Fibroblast of skin of abdomen (primary cell): ENCODE measurements around the gene PRELP.

Experiments
- DNase-seq: peaks from one replicate; pipeline ENCODE4 v3.0.0-alpha.2; 2013

Gene PRELP

DNA sequence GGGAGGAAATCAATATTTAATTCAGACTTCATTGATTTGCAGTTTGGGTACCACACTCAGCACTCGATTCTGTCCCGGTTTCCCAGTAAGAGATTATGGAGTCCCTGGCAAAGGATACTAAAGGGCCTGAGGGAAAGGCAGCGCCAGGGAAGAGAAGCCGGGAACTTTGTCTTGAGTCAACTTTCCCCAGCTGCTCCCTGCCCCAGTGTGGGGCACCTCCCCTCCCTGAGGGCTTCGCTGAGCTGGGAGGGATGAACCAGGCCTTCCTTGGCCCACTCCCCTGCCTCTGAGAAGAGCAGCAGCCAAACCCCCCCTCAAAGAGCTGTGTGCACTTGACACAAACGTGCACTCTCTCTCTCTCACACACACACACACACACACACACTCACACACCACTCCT is 51.0 kb downstream of the PRELP start:
- no peak for DNase-seq

DNA sequence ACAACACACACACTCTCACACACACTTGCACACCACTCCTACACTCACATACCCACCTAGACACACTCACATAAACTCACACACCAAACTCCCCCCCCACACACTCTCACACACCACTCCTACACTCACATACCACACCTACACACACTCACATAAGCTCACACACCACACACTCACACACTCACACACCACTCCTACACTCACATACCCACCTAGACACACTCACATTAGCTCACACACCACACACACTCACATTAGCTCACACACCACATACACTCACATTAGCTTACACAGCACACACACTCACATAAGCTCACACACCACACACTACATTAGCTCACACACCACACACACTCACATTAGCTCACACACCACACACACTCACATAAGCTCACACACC is 51.4 kb downstream of the PRELP start:
- DNase-seq: no peak

DNA sequence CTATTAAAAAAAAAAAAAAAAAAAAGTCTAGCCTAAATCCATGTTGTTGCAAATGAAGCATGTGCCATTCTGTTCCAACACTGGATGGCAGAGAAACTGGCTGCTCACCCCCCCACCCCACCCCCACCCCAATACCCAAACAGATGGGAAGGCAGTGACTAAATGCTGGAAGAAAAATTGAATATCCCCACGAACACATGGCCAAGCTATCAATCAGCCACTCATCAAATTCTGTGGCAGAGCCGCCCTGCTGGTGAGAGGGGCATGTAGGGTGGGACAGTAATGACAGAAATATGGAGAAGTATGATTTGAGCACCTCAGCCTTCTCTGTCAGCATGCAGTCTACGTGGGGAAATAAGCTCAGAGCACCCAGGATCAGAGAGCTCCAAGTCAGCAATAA is 52.5 kb downstream of the PRELP start:
- DNase-seq: no peak

DNA sequence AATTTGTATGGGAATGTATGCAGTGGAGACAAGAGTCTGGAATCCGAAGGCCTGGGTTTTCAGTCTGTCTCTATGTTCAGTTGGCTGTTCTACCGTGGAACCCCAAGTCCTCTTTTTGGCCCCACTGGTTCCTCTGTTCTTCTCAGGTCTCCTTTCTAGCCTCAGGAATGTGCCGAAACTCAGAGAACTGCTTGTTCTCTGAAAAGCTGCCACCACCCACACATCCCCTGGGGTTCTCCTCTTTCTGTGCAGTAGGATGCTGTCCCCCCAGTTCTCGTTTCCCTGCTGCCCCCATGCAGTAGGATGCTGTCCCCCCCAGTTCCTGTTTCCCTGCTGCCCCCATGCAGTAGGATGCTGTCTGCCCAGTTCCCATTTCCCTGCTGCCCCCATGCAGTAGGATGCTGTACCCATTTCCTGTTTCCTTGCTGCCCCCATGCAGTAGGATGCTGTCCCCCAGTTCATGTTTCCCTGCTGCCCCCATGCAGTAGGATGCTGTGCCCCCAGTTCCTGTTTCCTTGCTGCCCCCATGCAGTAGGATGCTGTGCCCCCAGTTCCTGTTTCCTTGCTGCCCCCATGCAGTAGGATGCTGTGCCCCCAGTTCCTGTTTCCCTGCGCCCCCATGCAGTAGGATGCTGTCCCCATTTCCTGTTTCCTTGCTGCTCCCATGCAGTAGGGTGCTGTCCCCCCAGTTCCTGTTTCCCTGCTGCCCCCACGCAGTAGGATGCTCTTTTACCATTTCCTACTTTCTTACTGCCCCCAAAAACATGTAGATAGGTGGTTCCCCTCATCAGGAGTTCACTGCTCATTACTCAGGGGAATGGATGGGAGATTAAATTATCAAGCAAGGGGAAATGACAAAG is 53.6 kb downstream of the PRELP start:
- DNase-seq: no peak

DNA sequence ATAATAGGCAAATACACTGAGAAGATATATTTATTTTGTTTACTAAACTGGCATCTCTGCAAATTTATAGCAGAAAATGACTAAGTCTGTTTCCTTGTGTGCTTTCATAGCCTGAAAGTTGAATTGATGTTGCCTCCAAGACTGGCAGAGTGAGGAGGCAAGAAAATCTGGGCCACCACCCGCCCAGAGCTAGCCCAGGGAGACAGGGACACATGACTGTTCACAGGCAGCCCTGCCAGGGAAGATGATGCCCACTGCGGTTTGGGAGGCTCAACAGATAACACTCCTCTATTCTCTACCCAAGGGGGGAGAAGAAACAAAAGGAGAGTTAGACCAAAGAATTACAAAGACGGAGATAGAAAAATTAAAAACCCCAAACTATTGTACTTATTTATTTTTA is 55.5 kb downstream of the PRELP start:
- DNase-seq: no peak

DNA sequence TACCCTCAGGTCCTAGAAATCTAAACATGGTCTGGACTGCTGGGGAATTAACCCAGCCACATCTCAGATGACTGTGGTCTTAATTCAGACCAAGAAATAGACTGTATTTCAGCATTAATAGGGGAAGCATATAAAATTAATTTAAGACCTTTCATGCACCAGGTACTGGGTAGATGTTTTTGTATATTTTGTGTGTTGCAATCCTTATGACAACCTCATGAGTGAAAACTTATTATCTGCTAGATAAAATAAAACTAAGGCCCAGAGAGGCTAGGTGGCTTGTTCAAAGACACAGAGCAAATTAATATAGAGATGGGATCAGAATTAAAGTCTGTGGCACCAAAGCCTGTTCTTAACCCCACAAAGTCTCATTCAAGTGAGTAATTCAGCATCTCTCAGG is 58.4 kb downstream of the PRELP start:
- DNase-seq: no peak

DNA sequence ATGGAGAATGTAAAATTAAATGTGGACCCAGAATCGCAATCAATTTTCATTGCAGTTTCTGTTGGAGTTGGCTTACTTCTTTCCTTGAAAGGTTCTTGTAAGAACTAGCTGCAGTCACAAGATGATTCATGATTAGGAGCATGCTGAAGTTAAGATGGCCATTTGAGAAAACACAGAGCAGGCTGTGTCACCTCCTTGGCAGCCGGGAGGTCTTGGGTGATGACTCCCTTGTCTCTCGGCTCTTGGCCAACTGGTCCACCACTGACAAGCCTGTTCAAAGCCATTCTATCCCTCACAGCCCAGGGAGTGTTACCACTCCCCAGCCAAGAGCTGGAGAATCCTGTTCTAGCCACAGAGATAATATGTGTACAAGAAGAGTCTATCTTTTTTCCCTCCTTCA is 58.9 kb downstream of the PRELP start:
- peak; percentile 98 for DNase-seq

DNA sequence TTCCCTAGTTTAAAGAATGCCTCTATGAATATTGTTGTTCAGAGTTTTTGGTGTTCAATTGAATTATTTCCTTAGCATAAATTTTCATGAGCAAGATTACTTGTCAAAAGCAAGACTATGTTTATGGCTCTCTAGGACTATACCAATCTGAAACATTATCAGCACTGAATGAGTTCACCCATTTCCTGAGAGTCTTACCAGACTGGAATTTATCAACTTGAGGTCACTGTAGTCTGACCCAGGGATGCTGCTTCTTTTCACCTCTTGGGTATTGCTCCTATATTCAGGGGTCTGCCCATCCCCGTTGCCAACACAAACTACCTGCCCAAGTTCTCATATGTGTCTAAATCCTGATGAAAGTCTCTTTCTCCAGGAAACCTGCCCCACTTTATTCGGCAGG is 61.0 kb downstream of the PRELP start:
- no peak for DNase-seq

DNA sequence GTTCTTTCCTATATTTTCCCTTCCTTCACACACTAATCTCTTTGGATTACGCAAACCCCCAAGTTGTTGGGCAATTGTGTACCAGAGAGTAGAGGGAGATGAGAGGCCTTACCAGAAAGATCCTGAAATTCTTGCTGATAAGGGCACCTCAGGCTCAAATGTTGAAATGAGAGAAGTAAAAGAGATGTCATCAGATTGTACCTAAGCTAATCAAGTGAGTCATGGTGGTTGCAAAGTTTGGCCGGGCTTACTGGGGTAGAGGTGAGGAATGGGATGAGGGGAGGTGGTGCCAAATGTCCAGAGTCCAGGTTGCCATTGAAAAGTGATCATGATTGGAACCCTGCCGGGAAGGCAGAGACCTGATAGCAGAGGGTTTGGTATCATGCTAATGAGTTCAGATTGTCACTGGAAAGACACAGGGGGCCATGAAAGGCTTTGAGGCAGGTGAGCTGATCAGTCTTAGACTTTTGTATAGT is 61.4 kb downstream of the PRELP start:
- DNase-seq: peak; percentile 51

DNA sequence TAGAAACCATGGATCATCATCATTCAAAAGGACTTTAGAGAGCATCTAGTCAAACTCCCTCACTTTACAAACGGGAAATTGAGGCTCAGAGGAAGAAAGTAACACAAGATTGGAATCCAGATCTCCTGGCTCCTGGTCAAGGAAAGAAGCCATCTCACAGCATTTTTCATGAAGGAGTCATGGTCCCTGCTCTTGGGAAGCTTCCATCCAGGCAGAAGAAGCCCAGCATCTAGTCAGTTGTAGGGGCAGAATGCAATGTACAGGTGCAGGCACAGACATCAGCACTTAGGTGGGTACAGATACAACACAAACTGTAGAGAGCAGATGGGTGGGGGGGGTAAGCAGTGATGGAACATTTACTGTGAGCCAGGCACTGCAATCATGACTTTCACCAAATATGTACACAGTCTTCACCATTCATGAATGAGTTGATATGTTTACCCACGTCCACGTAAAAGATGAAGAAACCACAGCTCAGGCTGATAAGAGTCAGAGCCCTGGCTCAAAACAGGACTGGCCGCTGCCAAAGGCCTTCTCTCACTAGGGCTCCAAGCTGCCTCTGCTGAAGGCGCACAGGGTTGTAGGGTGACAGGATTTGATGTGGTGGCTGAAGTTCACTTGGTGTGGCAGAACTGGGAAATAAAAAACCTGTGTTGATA is 62.3 kb downstream of the PRELP start:
- DNase-seq: no peak

DNA sequence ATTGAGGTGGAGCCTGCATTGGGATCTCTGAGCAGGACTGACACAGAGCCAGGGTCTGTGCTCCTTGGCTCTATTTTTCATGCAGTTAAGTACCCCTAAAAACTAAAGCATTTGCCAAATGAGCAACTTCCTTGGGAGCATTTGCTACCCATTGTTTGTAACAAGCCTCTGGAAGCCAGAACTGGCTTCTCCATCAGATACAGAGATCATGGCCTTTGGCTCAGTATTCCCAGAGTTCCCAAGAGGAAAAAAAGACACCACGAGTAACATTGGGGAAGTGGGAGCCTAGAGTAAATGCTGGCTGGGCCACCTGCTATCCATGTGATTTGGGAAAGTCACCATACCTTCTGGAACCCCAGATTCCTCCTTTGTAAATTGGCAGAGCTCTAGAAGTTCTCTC is 63.1 kb downstream of the PRELP start:
- DNase-seq: no peak

DNA sequence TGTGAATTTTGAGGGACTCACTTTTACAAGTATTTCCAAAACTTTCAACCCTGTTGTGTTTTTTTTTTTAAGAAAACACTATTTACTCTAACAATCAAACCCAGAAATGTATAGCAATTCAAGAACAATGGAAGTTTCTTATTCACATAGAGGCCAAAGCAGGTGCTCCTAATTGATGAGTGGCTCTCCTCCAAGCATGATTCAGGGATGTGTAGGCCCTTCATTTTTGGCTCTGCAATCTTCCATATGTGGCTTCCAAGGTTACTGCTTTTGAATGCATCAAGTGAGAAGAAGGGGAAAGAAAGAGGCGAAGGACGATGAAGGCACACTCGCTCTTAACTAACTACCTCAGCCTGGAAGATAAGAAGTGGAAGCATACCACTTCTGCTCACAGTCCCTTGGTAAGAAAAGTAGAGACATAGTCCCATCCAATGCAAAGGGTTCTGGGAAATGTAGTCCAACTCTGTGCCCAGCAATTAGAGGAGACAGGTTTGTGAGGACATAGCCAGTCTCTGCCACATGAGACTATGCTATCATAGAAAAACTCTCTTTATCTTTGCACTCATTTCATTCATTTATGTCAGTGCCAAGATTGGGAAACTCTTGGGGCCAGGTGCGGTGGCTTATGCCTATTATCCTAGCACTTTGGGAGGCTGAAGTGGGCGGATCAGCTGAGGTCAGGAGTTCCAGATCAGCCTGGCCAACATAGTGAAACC is 64.4 kb downstream of the PRELP start:
- no peak for DNase-seq
